GM11168 (cell line): ENCODE results near the gene IGF1R.

Experiments
- in situ Hi-C: fragments of 300-500 bp; cut with MboI; formaldehyde crosslinking; loops from one replicate; pipeline ENCODE4 v1.12.0; 2022; ENCODE audit warnings: low sequenced_read_pairs; ENCODE audit not compliant: unreplicated experiment

IGF1R gene

GRCh38 chr15:98920091-98920880 lies 271.9 kb downstream of the IGF1R start:
- in situ Hi-C loops, result no loop called here

DNA sequence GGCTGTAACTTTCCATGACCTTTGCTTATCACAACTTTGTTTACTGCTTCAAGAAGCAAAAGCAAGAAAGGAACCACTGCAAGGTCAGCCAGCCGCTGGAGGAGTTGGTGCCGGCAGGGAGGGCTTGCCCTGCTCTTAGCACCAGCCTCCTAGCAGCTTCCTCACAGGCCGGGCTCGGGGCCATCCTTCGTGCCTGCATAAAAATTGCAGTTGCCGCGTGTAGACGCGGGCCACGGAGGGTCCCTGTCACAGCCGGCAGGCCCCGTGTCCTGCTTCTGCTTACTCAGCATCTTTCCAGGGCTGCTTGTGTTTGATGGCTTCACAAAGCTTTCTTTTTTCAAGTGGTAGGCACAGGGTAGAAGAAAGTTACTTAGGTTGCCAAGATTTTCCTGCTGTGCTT lies 274.8 kb downstream of the IGF1R start:
- in situ Hi-C loops, result no loop called here

GRCh38 chr15:98923579-98923978 lies 275.2 kb downstream of the IGF1R start:
- in situ Hi-C loops, result no loop called here

- in situ Hi-C loops, result no loop called here
Observed at GRCh38 chr15:98924401-98925049, 276.2 kb downstream of the IGF1R start.

GRCh38 chr15:98926236-98926635 lies 277.9 kb downstream of the IGF1R start:
- in situ Hi-C loops, result no loop called here

GRCh38 chr15:98927022-98927421 lies 278.7 kb downstream of the IGF1R start:
- in situ Hi-C loops, result no loop called here

DNA sequence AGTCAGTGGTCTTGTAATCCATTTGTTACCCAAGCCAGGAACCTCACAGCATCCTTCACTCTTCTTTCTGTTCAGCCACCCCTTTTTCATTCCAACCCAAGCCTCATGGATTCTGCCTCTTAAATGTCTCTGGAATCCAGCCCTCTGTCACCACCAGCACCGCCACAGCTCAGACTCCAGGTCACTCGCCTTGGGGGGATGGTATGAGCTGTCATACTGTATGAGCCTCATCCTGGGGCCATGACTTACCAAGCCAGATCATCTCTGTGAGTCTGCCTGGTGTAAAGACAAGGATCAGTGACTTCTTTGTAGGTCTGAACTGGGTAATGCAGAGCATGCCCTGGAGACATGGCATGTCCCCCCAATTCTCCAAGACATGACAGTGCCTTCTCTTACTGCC lies 279.7 kb downstream of the IGF1R start:
- in situ Hi-C loops, result no loop called here

- in situ Hi-C loops, result no loop called here
Observed at GRCh38 chr15:98930576-98930975, 282.2 kb downstream of the IGF1R start.

DNA sequence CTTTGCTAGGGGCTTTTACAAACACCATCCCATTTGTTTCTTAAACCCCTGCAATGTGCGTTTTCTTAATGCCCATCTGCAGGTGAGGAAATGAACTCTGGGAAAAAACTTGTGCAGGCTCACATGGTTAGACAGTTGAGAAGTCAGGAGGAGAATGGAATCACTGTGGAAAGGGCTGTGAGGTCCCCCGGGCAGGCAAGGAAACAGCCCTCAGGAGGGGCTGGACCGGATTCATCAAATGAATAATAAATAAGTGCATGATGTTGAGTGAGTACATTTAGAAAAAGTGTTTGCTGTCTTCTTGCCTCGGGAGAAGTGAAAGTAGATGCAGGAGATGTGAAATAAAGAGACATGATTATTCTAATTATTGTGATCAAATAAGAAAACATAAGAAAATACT lies 282.7 kb downstream of the IGF1R start:
- in situ Hi-C loops, result no loop called here

DNA sequence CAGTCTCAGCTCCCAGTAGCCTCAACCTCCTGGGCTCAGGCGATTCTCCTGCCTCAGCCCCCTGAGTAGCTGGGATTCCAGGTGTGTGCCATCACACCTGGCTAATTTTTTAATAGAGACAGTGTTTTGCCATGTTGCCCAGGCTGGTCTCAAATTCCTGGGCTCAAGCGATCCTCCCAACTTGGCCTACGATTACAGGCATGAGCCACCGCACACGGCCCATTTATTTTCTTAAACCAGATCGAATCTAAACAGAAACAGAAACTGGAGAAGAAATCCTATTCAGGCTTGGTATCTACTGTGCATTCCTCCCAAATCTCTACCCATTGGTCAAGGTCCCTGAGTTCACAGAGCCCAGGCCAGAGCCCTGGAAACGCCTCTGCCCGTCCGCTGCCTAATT lies 285.1 kb downstream of the IGF1R start:
- in situ Hi-C loops, result no loop called here

DNA sequence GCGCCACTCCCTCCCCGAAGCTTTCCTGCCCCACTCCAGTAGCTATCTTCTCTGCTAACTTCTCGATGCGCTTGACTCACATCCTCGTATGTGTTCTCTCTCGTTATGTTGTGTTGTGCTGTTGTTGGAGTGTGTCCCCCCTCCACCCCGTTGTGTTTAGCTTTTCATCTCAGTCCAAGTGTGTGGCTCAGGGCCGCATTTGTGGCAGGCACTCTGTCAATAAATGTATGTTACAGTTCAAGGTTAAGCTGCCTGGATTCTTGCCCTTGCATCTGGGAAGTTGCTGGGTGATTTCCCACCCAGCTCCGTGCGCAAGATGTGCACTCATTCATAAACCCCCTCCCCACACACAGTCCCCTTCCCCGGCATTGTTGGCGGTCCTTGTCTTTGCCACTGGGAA lies 287.4 kb downstream of the IGF1R start:
- in situ Hi-C loops, result no loop called here

- in situ Hi-C loops, result no loop called here
Observed at GRCh38 chr15:98937413-98938104, 289.2 kb downstream of the IGF1R start.

DNA sequence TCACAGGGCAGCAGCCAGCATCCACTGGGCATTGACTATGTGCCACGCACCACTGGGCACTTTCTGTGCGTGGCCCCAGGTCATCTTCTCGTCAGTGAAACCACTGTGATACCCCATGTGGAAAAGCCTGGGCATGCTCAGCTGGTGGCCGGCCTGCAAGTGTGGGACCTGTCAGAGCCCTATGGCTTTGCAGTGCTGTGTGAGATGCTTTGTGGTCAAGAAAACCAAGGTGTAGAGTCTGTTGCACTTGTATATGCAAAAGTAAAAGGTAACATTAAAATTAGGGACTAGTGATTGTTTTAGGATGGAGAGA lies 289.7 kb downstream of the IGF1R start:
- in situ Hi-C loops, result no loop called here

GRCh38 chr15:98938799-98939198 lies 290.5 kb downstream of the IGF1R start:
- in situ Hi-C loops, result no loop called here

GRCh38 chr15:98939311-98940080 lies 291.2 kb downstream of the IGF1R start:
- in situ Hi-C loops, result no loop called here

GRCh38 chr15:98941595-98942255 lies 293.4 kb downstream of the IGF1R start:
- in situ Hi-C loops, result no loop called here

- in situ Hi-C loops, result no loop called here
Observed at GRCh38 chr15:98942431-98942830, 294.1 kb downstream of the IGF1R start.

DNA sequence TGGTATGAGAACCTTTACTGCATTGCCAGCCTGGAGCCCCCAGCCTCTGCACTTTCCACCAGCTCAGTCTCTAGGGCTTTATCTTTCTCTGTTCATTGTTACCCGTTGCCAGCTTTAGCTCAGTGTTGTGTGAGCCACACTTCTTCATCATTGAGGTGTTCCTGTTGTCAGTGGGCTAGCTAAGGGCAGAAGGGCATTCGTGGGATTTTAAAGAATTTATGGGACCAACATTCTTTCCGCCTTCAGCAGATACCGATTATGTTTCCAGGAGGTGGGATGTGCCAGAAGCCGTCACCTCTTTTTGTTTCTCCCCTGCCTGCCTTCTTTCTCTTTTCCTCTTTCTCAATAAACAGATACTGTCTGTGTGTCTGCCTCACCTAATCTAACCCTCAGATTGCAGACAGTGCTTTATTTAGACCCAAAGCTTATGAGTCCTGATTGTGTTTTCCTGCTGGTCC lies 294.7 kb downstream of the IGF1R start:
- in situ Hi-C loops, result no loop called here

GRCh38 chr15:98943601-98944151 lies 295.3 kb downstream of the IGF1R start:
- in situ Hi-C loops, result no loop called here
